Liver (tissue), 9 donors: ENCODE measurements around the gene RPL7A. TPM values are rescaled to one million over a fixed set of nuclear protein-coding genes. Genes with fewer than 3 reads are reported as not detected.

Experiments used
- DNase-seq: peaks from one replicate; pipeline ENCODE4 v3.0.0-alpha.2; 2017; ENCODE audit warnings: low spot score
- H3K27ac ChIP-seq, 2 donors: one replicate each; pipeline ENCODE4 v1.7.0; 2013; ENCODE audit warnings: inconsistent platforms in 2 of 2, low read length in 2 of 2, control low read depth in 1 of 2, low read depth in 1 of 2, mild to moderate bottlenecking in 1 of 2
- H3K27me3 ChIP-seq, 4 donors: one replicate each; pipeline versions ENCODE4 v1.6.1 to v1.7.0; 2013; ENCODE audit warnings: low read length in 3 of 4, inconsistent platforms in 1 of 4, mild to moderate bottlenecking in 1 of 4, moderate library complexity in 1 of 4; ENCODE audit not compliant: control insufficient read depth in 4 of 4, insufficient read depth in 4 of 4
- H3K36me3 ChIP-seq, 4 donors: one replicate each; pipeline versions ENCODE4 v1.6.1 to v1.7.0; 2013; ENCODE audit warnings: low read length in 3 of 4, mild to moderate bottlenecking in 3 of 4, low read depth in 1 of 4, moderate library complexity in 1 of 4; ENCODE audit not compliant: control insufficient read depth in 4 of 4, insufficient read depth in 3 of 4
- H3K4me1 ChIP-seq, 4 donors: one replicate each; pipeline versions ENCODE4 v1.6.1 to v1.7.0; 2013; ENCODE audit warnings: low read length in 3 of 4, mild to moderate bottlenecking in 3 of 4, moderate library complexity in 1 of 4; ENCODE audit not compliant: control insufficient read depth in 4 of 4, insufficient read depth in 4 of 4
- H3K4me3 ChIP-seq, 3 donors: one replicate each; pipeline versions ENCODE4 v1.6.1 to v1.7.0; 2013; ENCODE audit warnings: low read length in 3 of 3, control low read depth in 1 of 3, low read depth in 1 of 3, mild to moderate bottlenecking in 1 of 3
- H3K9ac ChIP-seq, 2 donors: one replicate each; pipeline ENCODE4 v1.7.0; 2013; ENCODE audit warnings: low read length in 2 of 2, mild to moderate bottlenecking in 2 of 2, moderate library complexity in 2 of 2, control low read depth in 1 of 2, low read depth in 1 of 2
- H3K9me3 ChIP-seq, 4 donors: one replicate each; pipeline versions ENCODE4 v1.6.1 to v1.7.0; 2013; ENCODE audit warnings: low read length in 3 of 4; ENCODE audit not compliant: control insufficient read depth in 4 of 4
- CTCF ChIP-seq: fragments of 150-350 bp; IDR thresholded peaks from 2 replicates; pipeline ENCODE4 v1.5.1; 2017; ENCODE audit warnings: improper control_type of control experiment, low read depth, low read length; ENCODE audit not compliant: missing input control
- EGR1 ChIP-seq, 2 donors: IDR thresholded peaks; 2 replicates each; pipeline ENCODE4 v1.6.1; 2016 to 2018; ENCODE audit warnings: antibody characterized with exemption in 2 of 2, low read depth in 2 of 2
- FOXA1 ChIP-seq: IDR thresholded peaks from 2 replicates; pipeline ENCODE4 v1.6.1; 2016; ENCODE audit warnings: antibody characterized with exemption
- FOXA2 ChIP-seq: IDR thresholded peaks from 2 replicates; pipeline ENCODE4 v1.6.1; 2016; ENCODE audit warnings: antibody characterized with exemption
- GABPA ChIP-seq, 2 donors: IDR thresholded peaks in 1 of 2; conservative IDR thresholded peaks in 1 of 2; 2 replicates each; pipeline ENCODE4 v1.6.1; 2016; ENCODE audit warnings: antibody characterized with exemption in 2 of 2, mild to moderate bottlenecking in 1 of 2, moderate library complexity in 1 of 2
- HNF4A ChIP-seq, 2 donors: conservative IDR thresholded peaks; 2 replicates each; pipeline ENCODE4 v1.6.1; 2016; ENCODE audit warnings: antibody characterized with exemption in 2 of 2, mild to moderate bottlenecking in 2 of 2
- HNF4G ChIP-seq: IDR thresholded peaks from 2 replicates; pipeline ENCODE4 v1.6.1; 2016; ENCODE audit warnings: antibody characterized with exemption
- JUND ChIP-seq, 2 donors: IDR thresholded peaks; 2 replicates each; pipeline ENCODE4 v1.6.1; 2016; ENCODE audit warnings: antibody characterized with exemption in 2 of 2
- NR2F2 ChIP-seq: IDR thresholded peaks from 2 replicates; pipeline ENCODE4 v1.6.1; 2016; ENCODE audit warnings: antibody characterized with exemption
- RAD21 ChIP-seq, 2 donors: IDR thresholded peaks; 2 replicates each; pipeline ENCODE4 v1.6.1; 2016; ENCODE audit warnings: antibody characterized with exemption in 2 of 2, mild to moderate bottlenecking in 2 of 2
- REST ChIP-seq: IDR thresholded peaks from 2 replicates; pipeline ENCODE4 v1.6.1; 2016; ENCODE audit warnings: antibody characterized with exemption, mild to moderate bottlenecking
- RXRA ChIP-seq, 2 donors: IDR thresholded peaks; 2 replicates each; pipeline ENCODE4 v1.6.1; 2017 to 2018; ENCODE audit warnings: antibody characterized with exemption in 2 of 2, mild to moderate bottlenecking in 1 of 2
- SP1 ChIP-seq: IDR thresholded peaks from 2 replicates; pipeline ENCODE4 v1.6.1; 2018; ENCODE audit warnings: antibody characterized with exemption, mild to moderate bottlenecking
- TAF1 ChIP-seq: conservative IDR thresholded peaks from 2 replicates; pipeline ENCODE4 v1.6.1; 2016; ENCODE audit warnings: antibody characterized with exemption, mild to moderate bottlenecking
- YY1 ChIP-seq: IDR thresholded peaks from 2 replicates; pipeline ENCODE4 v1.6.1; 2016; ENCODE audit warnings: antibody characterized with exemption, mild to moderate bottlenecking
- ZBTB33 ChIP-seq: IDR thresholded peaks from 2 replicates; pipeline ENCODE4 v1.6.1; 2016; ENCODE audit warnings: antibody characterized with exemption
- WGBS: extraction: QIAGEN DNeasy Blood & Tissue Kit; methylation state at CpG from one replicate; pipeline ENCODE4 v1.1.7; 2013; 5-methylcytosine and 5-hydroxymethylcytosine counted together
- polyA plus RNA-seq, 2 donors: library from polyadenylated mRNA; stranded (reverse) in 1 of 2; unstranded in 1 of 2; fragments of 200-250 nt in 1 of 2; fragments of >200 nt in 1 of 2; fragmentation: Nextera tagmentation in 1 of 2; extraction: Ambion mirVana in 1 of 2; gene quantifications; one replicate each; pipeline versions ENCODE4 v1.2.1 to v1.2.3, GENCODE V29; 2013 to 2015
- total RNA-seq, 2 donors: library from RNA; depleted of rRNA; stranded (reverse); fragments of >200 nt; gene quantifications; one replicate each; pipeline ENCODE4 v1.2.3, GENCODE V29; 2014
- TF ChIP-seq, protein P1 (sequence below): IDR thresholded peaks from 2 replicates; pipeline ENCODE4 v1.6.1; 2016; ENCODE audit warnings: antibody characterized with exemption
- TF ChIP-seq, protein P2 (sequence below): IDR thresholded peaks from 2 replicates; pipeline ENCODE4 v1.6.1; 2016; ENCODE audit warnings: antibody characterized with exemption
- donor health status: healthy.
- donor health status: healthy.
- donor health status: healthy.
- donor health status: healthy.
- donor health status: healthy.

The RPL7A gene
- total and polyA plus RNA-seq, 4 donors = 215 to 930 (median 704) TPM

- DNase-seq = no peak
- Histone ChIP-seq H3K27me3 (no peaks in the 10 kb centered on the region), H3K9ac (no peak overlapping the region), H3K4me3 (no peak overlapping the region), H3K9me3 (no peaks in the 10 kb centered on the region), H3K4me1 (peaks cover 0 to 26% (median 13%) of the 10 kb centered on the region in 4 donors), H3K27ac (no peak overlapping the region), H3K36me3 (peaks cover 20 to 39% (median 29%) of the 10 kb centered on the region in 4 donors)
- TF ChIP-seq RAD21 (IDR thresholded peaks at IDR 0.05) = no peak
- TF ChIP-seq, protein P1, sequence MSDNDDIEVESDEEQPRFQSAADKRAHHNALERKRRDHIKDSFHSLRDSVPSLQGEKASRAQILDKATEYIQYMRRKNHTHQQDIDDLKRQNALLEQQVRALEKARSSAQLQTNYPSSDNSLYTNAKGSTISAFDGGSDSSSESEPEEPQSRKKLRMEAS = no peak
- TF ChIP-seq JUND (IDR thresholded peaks at IDR 0.05) = no peak
- TF ChIP-seq HNF4G = no peak
- no peak for TF ChIP-seq REST
- TF ChIP-seq YY1 = no peak
- TF ChIP-seq RXRA (IDR thresholded peaks at IDR 0.05) = no peak
- TF ChIP-seq TAF1 = no peak
- TF ChIP-seq FOXA2 = no peak
- TF ChIP-seq FOXA1 = no peak
- TF ChIP-seq NR2F2 = no peak
- no peak for TF ChIP-seq EGR1 (IDR thresholded peaks at IDR 0.05; ENCODE audit: low read depth in 2 of 2)
- no peak for TF ChIP-seq GABPA (IDR thresholded peaks at IDR 0.05 in 1 of 2, conservative IDR thresholded peaks at IDR 0.05 in 1 of 2)
- no peak for TF ChIP-seq SP1
- TF ChIP-seq CTCF = no peak
- TF ChIP-seq, protein P2, sequence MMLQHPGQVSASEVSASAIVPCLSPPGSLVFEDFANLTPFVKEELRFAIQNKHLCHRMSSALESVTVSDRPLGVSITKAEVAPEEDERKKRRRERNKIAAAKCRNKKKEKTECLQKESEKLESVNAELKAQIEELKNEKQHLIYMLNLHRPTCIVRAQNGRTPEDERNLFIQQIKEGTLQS = no peak
- TF ChIP-seq ZBTB33 = no peak
- no peak for TF ChIP-seq HNF4A (conservative IDR thresholded peaks at IDR 0.05)
- whole genome bisulfite sequencing = 96% methylated on average over 57 of the region's 57 CpGs
These were observed 16.2 kb upstream of the RPL7A start for GRCh38 chr9:133331641-133332380.
